ENCODE measurements around the gene ZNF304. TPM values are rescaled to one million over a fixed set of nuclear protein-coding genes. Genes with fewer than 3 reads are reported as not detected.

The ZNF304 gene
- total and polyA plus RNA-seq, 12 donors = 4.0 to 14.3 (median 11.1) TPM

DNA sequence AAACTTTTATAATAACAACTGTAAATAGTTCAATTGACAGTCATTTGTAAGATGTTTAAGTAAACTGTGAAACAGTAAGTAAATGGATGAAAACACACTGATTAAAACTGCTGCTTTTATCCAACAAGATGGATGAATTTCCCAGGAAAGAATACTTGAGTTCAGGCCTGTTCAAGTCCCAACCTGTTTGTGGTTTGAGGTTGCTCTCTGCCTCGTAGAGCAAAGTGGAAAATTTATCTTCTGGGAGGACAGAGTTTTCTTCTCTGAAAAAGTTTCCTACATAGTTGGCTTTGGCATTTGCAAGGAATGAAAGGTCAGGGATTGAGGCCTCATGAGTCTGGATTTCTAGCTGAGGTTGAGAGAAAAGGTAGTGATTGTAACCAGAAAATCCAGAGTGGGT lies 46.0 kb upstream of the ZNF304 start:
- Histone ChIP-seq H3K4me1 (replicated peaks in 1 of 2) (peaks cover 12 to 13% of the 10 kb centered on the region in 2 donors), H3K9me3 (replicated peaks in 1 of 3) (no peaks in the 10 kb centered on the region), H3K4me3 (no peak overlapping the region), H3K27ac (no peak overlapping the region), H3K27me3 (no peaks in the 10 kb centered on the region), H3K36me3 (replicated peaks in 1 of 2) (peaks cover 0 to 4% of the 10 kb centered on the region in 2 donors)
- 0 to 17% (median 0%) methylated on average over 1 of the region's 1 CpG for WGBS, 4 donors
- intact Hi-C loops (cut with DNase I) = no loop called here
- TF ChIP-seq POLR2A (IDR thresholded peaks at IDR 0.05) = no peak
- TF ChIP-seq, protein P1, sequence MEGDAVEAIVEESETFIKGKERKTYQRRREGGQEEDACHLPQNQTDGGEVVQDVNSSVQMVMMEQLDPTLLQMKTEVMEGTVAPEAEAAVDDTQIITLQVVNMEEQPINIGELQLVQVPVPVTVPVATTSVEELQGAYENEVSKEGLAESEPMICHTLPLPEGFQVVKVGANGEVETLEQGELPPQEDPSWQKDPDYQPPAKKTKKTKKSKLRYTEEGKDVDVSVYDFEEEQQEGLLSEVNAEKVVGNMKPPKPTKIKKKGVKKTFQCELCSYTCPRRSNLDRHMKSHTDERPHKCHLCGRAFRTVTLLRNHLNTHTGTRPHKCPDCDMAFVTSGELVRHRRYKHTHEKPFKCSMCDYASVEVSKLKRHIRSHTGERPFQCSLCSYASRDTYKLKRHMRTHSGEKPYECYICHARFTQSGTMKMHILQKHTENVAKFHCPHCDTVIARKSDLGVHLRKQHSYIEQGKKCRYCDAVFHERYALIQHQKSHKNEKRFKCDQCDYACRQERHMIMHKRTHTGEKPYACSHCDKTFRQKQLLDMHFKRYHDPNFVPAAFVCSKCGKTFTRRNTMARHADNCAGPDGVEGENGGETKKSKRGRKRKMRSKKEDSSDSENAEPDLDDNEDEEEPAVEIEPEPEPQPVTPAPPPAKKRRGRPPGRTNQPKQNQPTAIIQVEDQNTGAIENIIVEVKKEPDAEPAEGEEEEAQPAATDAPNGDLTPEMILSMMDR (IDR thresholded peaks at IDR 0.05) = no peak
- DNase-seq = no peak

DNA sequence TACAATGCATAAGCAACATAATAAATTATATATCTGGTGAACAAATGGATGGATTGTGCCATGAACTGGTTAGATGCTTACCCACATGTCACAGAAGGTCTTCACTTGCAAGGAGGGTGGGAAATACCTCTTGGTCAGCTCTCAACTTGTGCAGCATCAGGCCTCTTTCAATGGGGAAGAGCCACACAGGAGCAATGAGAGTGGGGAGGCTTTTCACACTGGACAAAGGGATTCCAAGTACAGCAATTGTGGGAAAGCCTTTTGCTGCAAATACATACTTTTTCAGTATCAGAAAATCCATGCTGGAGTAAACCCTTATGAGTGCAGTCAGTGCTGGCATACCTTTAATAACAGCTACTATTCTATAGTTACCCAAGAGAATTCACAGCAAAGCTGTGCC lies 42.6 kb upstream of the ZNF304 start:
- no peak for DNase-seq
- no peak for TF ChIP-seq POLR2A (IDR thresholded peaks at IDR 0.05)
- TF ChIP-seq, protein P1 (IDR thresholded peaks at IDR 0.05) = no peak
- Histone ChIP-seq H3K4me3 (no peak overlapping the region), H3K4me1 (replicated peaks in 1 of 2) (no peaks in the 10 kb centered on the region), H3K9me3 (replicated peaks in 1 of 3) (no peaks in the 10 kb centered on the region), H3K27me3 (no peaks in the 10 kb centered on the region), H3K36me3 (replicated peaks in 1 of 2) (peaks cover 0 to 4% of the 10 kb centered on the region in 2 donors), H3K27ac (no peak overlapping the region)
- intact Hi-C loops (cut with DNase I) = no loop called here

DNA sequence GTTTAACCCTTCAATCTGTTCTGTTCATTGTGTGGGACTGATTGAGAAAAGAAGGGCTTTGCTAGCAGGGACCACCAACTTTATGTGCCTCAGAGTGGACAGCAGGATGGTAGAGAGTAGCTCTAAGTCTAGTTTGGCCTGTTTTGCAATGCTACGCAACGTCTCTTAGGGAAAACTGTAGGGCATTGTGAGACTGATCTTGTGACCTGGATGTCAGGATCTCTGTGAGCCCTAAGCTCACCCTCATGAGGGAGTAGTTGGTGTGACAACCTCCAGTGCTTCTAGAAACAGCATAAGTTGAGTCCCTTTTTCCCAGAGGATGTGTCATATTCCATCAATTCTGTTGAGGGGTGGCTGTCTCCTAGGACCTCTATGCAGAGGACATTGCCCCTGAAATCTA lies 40.3 kb upstream of the ZNF304 start:
- no peak for DNase-seq
- Histone ChIP-seq H3K4me3 (no peak overlapping the region), H3K4me1 (replicated peaks in 1 of 2) (no peaks in the 10 kb centered on the region), H3K9me3 (replicated peaks in 1 of 3) (no peaks in the 10 kb centered on the region), H3K36me3 (replicated peaks in 1 of 2) (no peaks in the 10 kb centered on the region), H3K27me3 (no peaks in the 10 kb centered on the region), H3K27ac (no peak overlapping the region)
- WGBS, 4 donors = 72 to 93% (median 79%) methylated on average over 2 of the region's 2 CpGs
- intact Hi-C loops (cut with DNase I) = no loop called here
- TF ChIP-seq, protein P1 (IDR thresholded peaks at IDR 0.05) = no peak

DNA sequence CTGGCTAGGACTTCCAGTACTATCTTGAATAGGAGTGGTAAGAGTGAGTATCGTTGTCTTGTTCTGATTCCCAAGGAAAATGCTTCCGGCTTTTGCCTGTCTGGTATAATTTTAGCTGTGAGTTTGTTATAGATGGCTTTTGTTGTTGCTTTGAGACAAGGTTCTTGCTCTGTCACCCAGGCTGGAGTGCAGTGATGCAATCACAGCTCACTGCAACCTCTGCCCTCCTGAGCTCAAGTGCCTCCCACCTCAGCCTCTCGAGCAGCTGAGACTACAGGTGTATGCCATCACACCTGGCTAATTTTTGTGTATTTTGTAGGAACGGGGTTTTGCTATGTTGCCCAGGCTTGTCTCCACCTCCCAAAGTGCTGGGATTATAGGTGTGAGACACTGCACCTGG lies 36.9 kb upstream of the ZNF304 start:
- Histone ChIP-seq H3K4me3 (no peak overlapping the region), H3K4me1 (replicated peaks in 1 of 2) (no peaks in the 10 kb centered on the region), H3K9me3 (replicated peaks in 1 of 3) (no peaks in the 10 kb centered on the region), H3K36me3 (replicated peaks in 1 of 2) (no peaks in the 10 kb centered on the region), H3K27me3 (no peaks in the 10 kb centered on the region), H3K27ac (no peak overlapping the region)
- intact Hi-C loops (cut with DNase I) = no loop called here
- TF ChIP-seq, protein P1 (IDR thresholded peaks at IDR 0.05) = no peak
- no peak for TF ChIP-seq POLR2A (IDR thresholded peaks at IDR 0.05)
- 67 to 78% (median 70%) methylated on average over 4 of the region's 4 CpGs for WGBS, 4 donors
- no peak for DNase-seq
